Measurements from ENCODE around the gene KLF2. TPM values are rescaled to one million over a fixed set of nuclear protein-coding genes. Genes with fewer than 3 reads are reported as not detected.

Gene KLF2
- total RNA-seq, 6 experiments from 2014 or later = 26.4 to 36.8 (median 32.4) TPM

DNA sequence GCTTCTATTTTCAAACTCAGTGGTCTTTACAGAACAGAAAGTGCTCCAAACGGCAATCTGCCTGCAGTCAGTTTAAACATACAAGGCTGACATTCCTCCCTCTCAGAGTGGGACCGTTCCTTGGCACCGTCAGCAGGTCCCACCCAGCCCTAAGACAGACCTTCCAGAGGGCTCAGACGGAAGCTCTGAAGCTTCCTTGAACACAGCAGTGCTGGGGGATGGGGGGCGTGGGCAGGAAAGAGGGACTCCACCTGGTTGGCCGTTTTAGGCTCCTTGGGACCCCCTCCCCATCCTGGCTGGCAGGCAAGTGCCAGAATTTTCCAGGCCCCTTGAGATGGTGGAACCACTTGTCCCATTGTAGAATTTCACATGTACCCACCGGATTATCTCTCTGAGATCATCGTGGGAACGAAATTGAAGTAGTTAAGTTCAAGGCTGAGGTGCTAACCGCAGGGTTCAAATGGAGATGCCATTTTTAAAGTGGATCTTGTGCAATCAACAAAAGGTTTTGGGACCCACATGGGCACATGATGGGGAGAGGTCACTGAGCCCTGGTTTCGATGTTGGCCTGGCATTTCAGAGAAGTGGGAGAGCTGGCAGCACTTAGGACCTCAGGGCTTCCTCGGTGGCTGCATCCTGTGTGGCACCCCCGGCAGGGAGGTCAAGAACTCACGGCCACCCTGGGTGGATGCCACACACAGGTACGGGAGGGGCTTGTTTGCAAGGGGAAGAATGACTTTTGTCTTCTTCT, 46.2 kb downstream of the KLF2 start:
- Mint-ChIP-seq H3K9me3 (no peaks in the 10 kb centered on the region), H3K4me1 (ENCODE audit: low read depth) (peaks cover 13% of the 10 kb centered on the region), H3K27me3 (ENCODE audit: insufficient read depth) (peaks cover 2% of the 10 kb centered on the region), H3K36me3 (ENCODE audit: low read depth) (peaks cover 21% of the 10 kb centered on the region), H3K27ac (no peak overlapping the region), H3K4me3 (no peak overlapping the region)
- DNase-seq = no peak
- TF ChIP-seq, protein P1, sequence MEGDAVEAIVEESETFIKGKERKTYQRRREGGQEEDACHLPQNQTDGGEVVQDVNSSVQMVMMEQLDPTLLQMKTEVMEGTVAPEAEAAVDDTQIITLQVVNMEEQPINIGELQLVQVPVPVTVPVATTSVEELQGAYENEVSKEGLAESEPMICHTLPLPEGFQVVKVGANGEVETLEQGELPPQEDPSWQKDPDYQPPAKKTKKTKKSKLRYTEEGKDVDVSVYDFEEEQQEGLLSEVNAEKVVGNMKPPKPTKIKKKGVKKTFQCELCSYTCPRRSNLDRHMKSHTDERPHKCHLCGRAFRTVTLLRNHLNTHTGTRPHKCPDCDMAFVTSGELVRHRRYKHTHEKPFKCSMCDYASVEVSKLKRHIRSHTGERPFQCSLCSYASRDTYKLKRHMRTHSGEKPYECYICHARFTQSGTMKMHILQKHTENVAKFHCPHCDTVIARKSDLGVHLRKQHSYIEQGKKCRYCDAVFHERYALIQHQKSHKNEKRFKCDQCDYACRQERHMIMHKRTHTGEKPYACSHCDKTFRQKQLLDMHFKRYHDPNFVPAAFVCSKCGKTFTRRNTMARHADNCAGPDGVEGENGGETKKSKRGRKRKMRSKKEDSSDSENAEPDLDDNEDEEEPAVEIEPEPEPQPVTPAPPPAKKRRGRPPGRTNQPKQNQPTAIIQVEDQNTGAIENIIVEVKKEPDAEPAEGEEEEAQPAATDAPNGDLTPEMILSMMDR (IDR thresholded peaks at IDR 0.05) = no peak

DNA sequence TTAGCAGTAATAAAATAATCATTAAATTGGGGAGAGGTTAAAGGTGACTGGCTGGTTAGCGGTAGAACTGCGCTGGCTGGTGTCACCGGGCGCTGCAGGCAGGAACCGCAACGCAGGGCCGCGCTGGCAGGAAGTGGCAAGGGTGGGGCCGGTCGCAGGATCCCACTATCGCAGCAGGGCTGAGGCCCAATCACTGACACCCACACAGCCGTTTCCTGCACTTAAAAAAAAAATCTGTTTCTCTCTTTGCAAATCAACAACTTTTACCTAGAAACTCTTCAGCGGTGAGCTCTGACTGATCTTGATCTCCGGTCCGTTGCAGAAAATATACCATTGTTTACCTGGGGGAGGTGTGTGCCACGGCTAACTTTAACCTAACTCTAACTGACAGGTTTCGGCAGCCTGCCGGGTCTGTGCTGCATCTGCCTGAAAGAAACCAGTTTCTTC, 46.9 kb downstream of the KLF2 start:
- no peaks in the 10 kb centered on the region for H3K9me3 Mint-ChIP-seq
- H3K36me3 Mint-ChIP-seq (ENCODE audit: low read depth) = peaks cover 21% of the 10 kb centered on the region
- no peak overlapping the region for H3K27ac Mint-ChIP-seq
- peaks cover 3% of the 10 kb centered on the region for H3K27me3 Mint-ChIP-seq (ENCODE audit: insufficient read depth)
- no peak for DNase-seq
- H3K4me3 Mint-ChIP-seq = no peak overlapping the region
- H3K4me1 Mint-ChIP-seq (ENCODE audit: low read depth) = peaks cover 13% of the 10 kb centered on the region
- TF ChIP-seq, protein P1 (IDR thresholded peaks at IDR 0.05) = no peak

GRCh38 chr19:16372065-16372915, 47.7 kb downstream of the KLF2 start:
- H3K27ac Mint-ChIP-seq = no peak overlapping the region
- TF ChIP-seq, protein P1 (IDR thresholded peaks at IDR 0.05) = no peak
- peaks cover 21% of the 10 kb centered on the region for H3K36me3 Mint-ChIP-seq (ENCODE audit: low read depth)
- H3K4me1 Mint-ChIP-seq (ENCODE audit: low read depth) = peaks cover 13% of the 10 kb centered on the region
- no peaks in the 10 kb centered on the region for H3K9me3 Mint-ChIP-seq
- H3K4me3 Mint-ChIP-seq = no peak overlapping the region
- H3K27me3 Mint-ChIP-seq (ENCODE audit: insufficient read depth) = peaks cover 4% of the 10 kb centered on the region
- no peak for DNase-seq

DNA sequence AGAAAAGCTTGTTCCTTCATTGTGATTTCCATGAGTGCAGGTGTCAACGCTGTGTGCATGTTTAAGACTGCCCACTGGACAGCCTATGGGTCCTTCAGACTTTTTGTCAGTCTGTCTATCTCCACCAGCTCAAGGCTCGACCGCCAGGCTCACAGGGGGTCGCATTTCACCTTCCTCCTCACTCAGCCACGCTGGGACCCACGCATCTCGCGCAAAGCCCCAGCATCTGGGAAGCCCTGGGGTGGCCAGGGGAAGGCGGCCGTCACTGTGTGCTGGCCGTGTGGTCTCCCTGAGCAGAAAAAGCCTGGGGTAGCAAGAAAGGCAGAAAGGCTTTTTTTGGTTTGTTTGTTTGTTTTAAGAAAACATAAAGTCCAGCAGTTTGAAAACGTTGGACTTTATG, 48.5 kb downstream of the KLF2 start:
- Mint-ChIP-seq H3K4me1 (ENCODE audit: low read depth) (peaks cover 13% of the 10 kb centered on the region), H3K36me3 (ENCODE audit: low read depth) (peaks cover 21% of the 10 kb centered on the region), H3K9me3 (no peaks in the 10 kb centered on the region), H3K27me3 (ENCODE audit: insufficient read depth) (peaks cover 4% of the 10 kb centered on the region), H3K4me3 (no peak overlapping the region; the same call in 1 of the 2 replicates), H3K27ac (peak overlapping the region; percentile 89; the same call in 1 of the 2 replicates)
- TF ChIP-seq, protein P1 (IDR thresholded peaks at IDR 0.05) = no peak
- no peak for DNase-seq

GRCh38 chr19:16373532-16373931, 48.9 kb downstream of the KLF2 start:
- Mint-ChIP-seq H3K36me3 (ENCODE audit: low read depth) (peaks cover 21% of the 10 kb centered on the region), H3K4me1 (ENCODE audit: low read depth) (peaks cover 13% of the 10 kb centered on the region), H3K9me3 (no peaks in the 10 kb centered on the region), H3K27me3 (ENCODE audit: insufficient read depth) (peaks cover 4% of the 10 kb centered on the region), H3K4me3 (peak overlapping the region; percentile 44), H3K27ac (peak overlapping the region; percentile 89)
- peak; percentile 49 for DNase-seq
- TF ChIP-seq, protein P1 (IDR thresholded peaks at IDR 0.05) = no peak
